Loucy (cell line): ENCODE measurements around the gene TNPO1.

Source experiments
- EZH2phosphoT487 ChIP-seq: fragments of 200-600 bp; IDR thresholded peaks from 2 replicates; pipeline ENCODE4 v1.6.1; 2018; ENCODE audit warnings: antibody characterized with exemption, mild to moderate bottlenecking, moderate library complexity, borderline replicate concordance
- TF ChIP-seq, protein P1 (sequence below): fragments of 200-600 bp; sonication (generic); conservative IDR thresholded peaks from 2 replicates; pipeline ENCODE4 v1.5.1; 2014; ENCODE audit warnings: mild to moderate bottlenecking, antibody characterized with exemption, low read length

GRCh38 chr5:72922422-72922821 lies 106.0 kb downstream of the TNPO1 start:
- TF ChIP-seq, protein P1, sequence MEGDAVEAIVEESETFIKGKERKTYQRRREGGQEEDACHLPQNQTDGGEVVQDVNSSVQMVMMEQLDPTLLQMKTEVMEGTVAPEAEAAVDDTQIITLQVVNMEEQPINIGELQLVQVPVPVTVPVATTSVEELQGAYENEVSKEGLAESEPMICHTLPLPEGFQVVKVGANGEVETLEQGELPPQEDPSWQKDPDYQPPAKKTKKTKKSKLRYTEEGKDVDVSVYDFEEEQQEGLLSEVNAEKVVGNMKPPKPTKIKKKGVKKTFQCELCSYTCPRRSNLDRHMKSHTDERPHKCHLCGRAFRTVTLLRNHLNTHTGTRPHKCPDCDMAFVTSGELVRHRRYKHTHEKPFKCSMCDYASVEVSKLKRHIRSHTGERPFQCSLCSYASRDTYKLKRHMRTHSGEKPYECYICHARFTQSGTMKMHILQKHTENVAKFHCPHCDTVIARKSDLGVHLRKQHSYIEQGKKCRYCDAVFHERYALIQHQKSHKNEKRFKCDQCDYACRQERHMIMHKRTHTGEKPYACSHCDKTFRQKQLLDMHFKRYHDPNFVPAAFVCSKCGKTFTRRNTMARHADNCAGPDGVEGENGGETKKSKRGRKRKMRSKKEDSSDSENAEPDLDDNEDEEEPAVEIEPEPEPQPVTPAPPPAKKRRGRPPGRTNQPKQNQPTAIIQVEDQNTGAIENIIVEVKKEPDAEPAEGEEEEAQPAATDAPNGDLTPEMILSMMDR, result no peak
- TF ChIP-seq EZH2phosphoT487, result no peak
